ENCODE data around the gene ROS1.

Gene ROS1

GRCh38 chr6:117371492-117371891, 54.2 kb downstream of the ROS1 start:
- no peaks in the 10 kb centered on the region for H3K27me3 ChIP-seq
- no peaks in the 10 kb centered on the region for H3K36me3 ChIP-seq
- H3K4me1 ChIP-seq: peaks cover 0 to 13% (median 2%) of the 10 kb centered on the region in 10 experiments; a peak in 5 of 20 replicates
- H3K9me3 ChIP-seq (replicated peaks in 1 of 11): peaks cover 20 to 29% (median 24%) of the 10 kb centered on the region in 11 experiments
- TF ChIP-seq Cebpa-rat (IDR thresholded peaks at IDR 0.05): no peak
- no peak overlapping the region for H3K27ac ChIP-seq
- H3K4me2 ChIP-seq: no peak overlapping the region
- no peaks in the 10 kb centered on the region for H4K20me1 ChIP-seq
- H3K4me3 ChIP-seq: no peak overlapping the region
- no peak overlapping the region for H3K9ac ChIP-seq

- TF ChIP-seq Cebpa-rat (IDR thresholded peaks at IDR 0.05): no peak; a peak in 1 of 22 replicates
- Histone ChIP-seq H4K20me1 (no peaks in the 10 kb centered on the region), H3K27ac (peak overlapping the region in 2 of 11 experiments; percentile 17 to 26; a peak in 3 of 22 replicates), H3K4me3 (no peak overlapping the region), H3K36me3 (no peaks in the 10 kb centered on the region), H3K9ac (no peak overlapping the region), H3K27me3 (no peaks in the 10 kb centered on the region), H3K4me2 (peak overlapping the region in 2 of 11 experiments; percentile 24 to 52; a peak in 2 of 22 replicates), H3K9me3 (replicated peaks in 1 of 11) (no peaks in the 10 kb centered on the region), H3K4me1 (peaks cover 0 to 10% (median 0%) of the 10 kb centered on the region in 10 experiments; a peak in 3 of 20 replicates)
Observed at GRCh38 chr6:117359581-117359980, 66.2 kb downstream of the ROS1 start.

- Histone ChIP-seq H3K4me2 (no peak overlapping the region), H3K4me3 (no peak overlapping the region), H3K36me3 (no peaks in the 10 kb centered on the region), H4K20me1 (no peaks in the 10 kb centered on the region), H3K9ac (no peak overlapping the region), H3K9me3 (replicated peaks in 1 of 11) (no peaks in the 10 kb centered on the region), H3K27ac (no peak overlapping the region), H3K4me1 (peaks cover 0 to 7% (median 0%) of the 10 kb centered on the region in 10 experiments; a peak in 3 of 20 replicates), H3K27me3 (no peaks in the 10 kb centered on the region)
- no peak for TF ChIP-seq Cebpa-rat (IDR thresholded peaks at IDR 0.05)
Observed at GRCh38 chr6:117354671-117355070, 71.1 kb downstream of the ROS1 start.

- no peak overlapping the region for H3K4me3 ChIP-seq
- H3K36me3 ChIP-seq: no peaks in the 10 kb centered on the region
- H3K9ac ChIP-seq: no peak overlapping the region
- H3K4me2 ChIP-seq: no peak overlapping the region
- H3K27ac ChIP-seq: no peak overlapping the region
- H3K27me3 ChIP-seq: no peaks in the 10 kb centered on the region
- no peaks in the 10 kb centered on the region for H3K9me3 ChIP-seq (replicated peaks in 1 of 11)
- no peaks in the 10 kb centered on the region for H4K20me1 ChIP-seq
- TF ChIP-seq Cebpa-rat (IDR thresholded peaks at IDR 0.05): no peak
- no peaks in the 10 kb centered on the region for H3K4me1 ChIP-seq
Observed at GRCh38 chr6:117352466-117353081, 73.2 kb downstream of the ROS1 start.

GRCh38 chr6:117351521-117351920, 74.2 kb downstream of the ROS1 start:
- H3K9me3 ChIP-seq (replicated peaks in 1 of 11): no peaks in the 10 kb centered on the region

GRCh38 chr6:117346142-117346930, 79.4 kb downstream of the ROS1 start:
- no peak overlapping the region for H3K4me3 ChIP-seq
- no peak overlapping the region for H3K4me2 ChIP-seq

More at GRCh38 chr6:117351521-117351920, 74.2 kb downstream of the ROS1 start:
- Histone ChIP-seq H3K4me3 (no peak overlapping the region), H4K20me1 (no peaks in the 10 kb centered on the region), H3K27ac (no peak overlapping the region), H3K27me3 (no peaks in the 10 kb centered on the region), H3K4me1 (no peaks in the 10 kb centered on the region), H3K9ac (no peak overlapping the region), H3K4me2 (no peak overlapping the region), H3K36me3 (no peaks in the 10 kb centered on the region)
- no peak for TF ChIP-seq Cebpa-rat (IDR thresholded peaks at IDR 0.05)

GRCh38 chr6:117345292-117345610, 80.5 kb downstream of the ROS1 start:
- Histone ChIP-seq H3K4me1 (no peaks in the 10 kb centered on the region), H3K4me3 (no peak overlapping the region), H3K9ac (no peak overlapping the region), H3K36me3 (no peaks in the 10 kb centered on the region), H4K20me1 (no peaks in the 10 kb centered on the region), H3K27me3 (no peaks in the 10 kb centered on the region), H3K4me2 (no peak overlapping the region), H3K9me3 (replicated peaks in 1 of 11) (no peaks in the 10 kb centered on the region), H3K27ac (no peak overlapping the region)
- TF ChIP-seq Cebpa-rat (IDR thresholded peaks at IDR 0.05): no peak

More at GRCh38 chr6:117346142-117346930, 79.4 kb downstream of the ROS1 start:
- Histone ChIP-seq H4K20me1 (no peaks in the 10 kb centered on the region), H3K36me3 (no peaks in the 10 kb centered on the region), H3K4me1 (no peaks in the 10 kb centered on the region), H3K9me3 (replicated peaks in 1 of 11) (no peaks in the 10 kb centered on the region), H3K27me3 (no peaks in the 10 kb centered on the region), H3K27ac (no peak overlapping the region), H3K9ac (no peak overlapping the region)
- no peak for TF ChIP-seq Cebpa-rat (IDR thresholded peaks at IDR 0.05)

GRCh38 chr6:117344444-117345291, 81.1 kb downstream of the ROS1 start:
- Histone ChIP-seq H4K20me1 (no peaks in the 10 kb centered on the region), H3K9me3 (replicated peaks in 1 of 11) (no peaks in the 10 kb centered on the region), H3K9ac (no peak overlapping the region), H3K27me3 (no peaks in the 10 kb centered on the region), H3K4me2 (no peak overlapping the region), H3K4me1 (no peaks in the 10 kb centered on the region), H3K4me3 (no peak overlapping the region), H3K36me3 (no peaks in the 10 kb centered on the region), H3K27ac (no peak overlapping the region)
- TF ChIP-seq Cebpa-rat (IDR thresholded peaks at IDR 0.05): no peak

GRCh38 chr6:117338567-117338966, 87.2 kb downstream of the ROS1 start:
- H3K9me3 ChIP-seq (replicated peaks in 1 of 11): no peaks in the 10 kb centered on the region
- H3K4me1 ChIP-seq: no peaks in the 10 kb centered on the region
- no peak for TF ChIP-seq Cebpa-rat (IDR thresholded peaks at IDR 0.05)
- H3K27ac ChIP-seq: no peak overlapping the region
- H3K9ac ChIP-seq: no peak overlapping the region
- no peak overlapping the region for H3K4me3 ChIP-seq
- H4K20me1 ChIP-seq: no peaks in the 10 kb centered on the region
- no peak overlapping the region for H3K4me2 ChIP-seq
- no peaks in the 10 kb centered on the region for H3K27me3 ChIP-seq
- no peaks in the 10 kb centered on the region for H3K36me3 ChIP-seq

Measured in BLaER1 treated with 17β-estradiol and CSF1 and Interleukin-3, amounts not matched to agents 10 nM and 100 nM (cell line).